ENCODE results near the gene PLXNA1. TPM values are rescaled to one million over a fixed set of nuclear protein-coding genes. Genes with fewer than 3 reads are reported as not detected.

Gene PLXNA1
- total and polyA plus RNA-seq, 9 of the 15 experiments (the other 6 are each of a cell fraction or from before 2014, with no cell fraction given): 0.23 to 59.9 (median 16.8) TPM

DNA sequence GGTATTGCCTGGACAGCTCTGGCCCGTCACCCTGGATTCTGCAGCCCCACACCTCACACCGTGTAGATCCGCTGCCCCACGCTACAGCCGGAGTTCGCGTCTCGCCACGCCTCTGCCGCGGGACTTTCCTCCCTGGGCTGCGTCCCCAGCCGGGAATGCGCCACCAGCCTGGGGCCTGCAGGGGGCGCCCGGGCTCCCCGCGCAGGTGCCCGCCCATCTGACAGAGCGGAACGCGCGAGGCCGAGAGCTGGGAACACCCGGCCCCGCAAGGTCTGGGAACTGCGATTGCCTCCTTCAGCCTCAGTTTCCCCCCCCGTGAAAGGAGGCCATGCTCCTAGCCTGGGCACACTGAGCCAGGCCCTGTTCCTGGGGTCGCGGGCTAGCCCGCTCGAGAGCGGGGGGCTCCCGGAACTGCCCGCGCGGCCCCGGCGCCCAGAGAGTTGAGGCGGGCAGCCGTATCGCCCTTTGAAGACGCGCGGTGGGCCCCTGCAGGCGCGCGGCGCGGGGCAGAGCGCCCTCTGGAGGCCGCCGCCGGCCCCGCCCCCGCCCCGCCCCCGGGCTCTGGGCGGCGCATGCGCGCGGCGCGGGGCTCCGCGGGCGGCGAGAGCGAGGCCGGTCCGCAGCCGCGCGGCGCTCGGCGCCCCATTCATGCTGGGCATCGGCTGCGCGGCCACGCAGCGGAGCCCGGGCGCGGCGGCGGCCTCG lies at the start of gene PLXNA1 (continued):
- TF ChIP-seq, protein P1, sequence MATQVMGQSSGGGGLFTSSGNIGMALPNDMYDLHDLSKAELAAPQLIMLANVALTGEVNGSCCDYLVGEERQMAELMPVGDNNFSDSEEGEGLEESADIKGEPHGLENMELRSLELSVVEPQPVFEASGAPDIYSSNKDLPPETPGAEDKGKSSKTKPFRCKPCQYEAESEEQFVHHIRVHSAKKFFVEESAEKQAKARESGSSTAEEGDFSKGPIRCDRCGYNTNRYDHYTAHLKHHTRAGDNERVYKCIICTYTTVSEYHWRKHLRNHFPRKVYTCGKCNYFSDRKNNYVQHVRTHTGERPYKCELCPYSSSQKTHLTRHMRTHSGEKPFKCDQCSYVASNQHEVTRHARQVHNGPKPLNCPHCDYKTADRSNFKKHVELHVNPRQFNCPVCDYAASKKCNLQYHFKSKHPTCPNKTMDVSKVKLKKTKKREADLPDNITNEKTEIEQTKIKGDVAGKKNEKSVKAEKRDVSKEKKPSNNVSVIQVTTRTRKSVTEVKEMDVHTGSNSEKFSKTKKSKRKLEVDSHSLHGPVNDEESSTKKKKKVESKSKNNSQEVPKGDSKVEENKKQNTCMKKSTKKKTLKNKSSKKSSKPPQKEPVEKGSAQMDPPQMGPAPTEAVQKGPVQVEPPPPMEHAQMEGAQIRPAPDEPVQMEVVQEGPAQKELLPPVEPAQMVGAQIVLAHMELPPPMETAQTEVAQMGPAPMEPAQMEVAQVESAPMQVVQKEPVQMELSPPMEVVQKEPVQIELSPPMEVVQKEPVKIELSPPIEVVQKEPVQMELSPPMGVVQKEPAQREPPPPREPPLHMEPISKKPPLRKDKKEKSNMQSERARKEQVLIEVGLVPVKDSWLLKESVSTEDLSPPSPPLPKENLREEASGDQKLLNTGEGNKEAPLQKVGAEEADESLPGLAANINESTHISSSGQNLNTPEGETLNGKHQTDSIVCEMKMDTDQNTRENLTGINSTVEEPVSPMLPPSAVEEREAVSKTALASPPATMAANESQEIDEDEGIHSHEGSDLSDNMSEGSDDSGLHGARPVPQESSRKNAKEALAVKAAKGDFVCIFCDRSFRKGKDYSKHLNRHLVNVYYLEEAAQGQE (IDR thresholded peaks at IDR 0.05; ENCODE audit: borderline replicate concordance): 0 out of 2 replicates have a peak, but pooled peaks have one; percentile 44
- TF ChIP-seq, protein P1 (CRISPR knock-in tag; IDR thresholded peaks at IDR 0.05; ENCODE audit: low read depth): no peak
- peak; percentile 32; the same call in 1 of the 2 replicates for TF ChIP-seq LCOR (CRISPR knock-in tag; IDR thresholded peaks at IDR 0.05)
- TF ChIP-seq, protein P2, sequence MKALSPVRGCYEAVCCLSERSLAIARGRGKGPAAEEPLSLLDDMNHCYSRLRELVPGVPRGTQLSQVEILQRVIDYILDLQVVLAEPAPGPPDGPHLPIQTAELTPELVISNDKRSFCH (CRISPR knock-in tag; IDR thresholded peaks at IDR 0.05): no peak
- TF ChIP-seq, protein P2 (tag; IDR thresholded peaks at IDR 0.05): peak; percentile 69; the same call in 1 of the 2 replicates
- TF ChIP-seq, protein P3, sequence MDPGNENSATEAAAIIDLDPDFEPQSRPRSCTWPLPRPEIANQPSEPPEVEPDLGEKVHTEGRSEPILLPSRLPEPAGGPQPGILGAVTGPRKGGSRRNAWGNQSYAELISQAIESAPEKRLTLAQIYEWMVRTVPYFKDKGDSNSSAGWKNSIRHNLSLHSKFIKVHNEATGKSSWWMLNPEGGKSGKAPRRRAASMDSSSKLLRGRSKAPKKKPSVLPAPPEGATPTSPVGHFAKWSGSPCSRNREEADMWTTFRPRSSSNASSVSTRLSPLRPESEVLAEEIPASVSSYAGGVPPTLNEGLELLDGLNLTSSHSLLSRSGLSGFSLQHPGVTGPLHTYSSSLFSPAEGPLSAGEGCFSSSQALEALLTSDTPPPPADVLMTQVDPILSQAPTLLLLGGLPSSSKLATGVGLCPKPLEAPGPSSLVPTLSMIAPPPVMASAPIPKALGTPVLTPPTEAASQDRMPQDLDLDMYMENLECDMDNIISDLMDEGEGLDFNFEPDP (CRISPR knock-in tag; IDR thresholded peaks at IDR 0.05): no peak
- peak; percentile 75 for TF ChIP-seq ETV5 (CRISPR knock-in tag; IDR thresholded peaks at IDR 0.05; ENCODE audit: low read depth)
- TF ChIP-seq MYNN (IDR thresholded peaks at IDR 0.05): peak; percentile 41; the same call in 1 of the 2 replicates
- no peak for TF ChIP-seq MYNN (CRISPR knock-in tag; IDR thresholded peaks at IDR 0.05)
- TF ChIP-seq ADNP (tag; IDR thresholded peaks at IDR 0.05): peak; percentile 95
- peak; percentile 85 for TF ChIP-seq CXXC5 (CRISPR knock-in tag; IDR thresholded peaks at IDR 0.05)
- TF ChIP-seq PHF20 (IDR thresholded peaks at IDR 0.05; ENCODE audit: partially characterized antibody): peak; percentile 36
- TF ChIP-seq, protein P4, sequence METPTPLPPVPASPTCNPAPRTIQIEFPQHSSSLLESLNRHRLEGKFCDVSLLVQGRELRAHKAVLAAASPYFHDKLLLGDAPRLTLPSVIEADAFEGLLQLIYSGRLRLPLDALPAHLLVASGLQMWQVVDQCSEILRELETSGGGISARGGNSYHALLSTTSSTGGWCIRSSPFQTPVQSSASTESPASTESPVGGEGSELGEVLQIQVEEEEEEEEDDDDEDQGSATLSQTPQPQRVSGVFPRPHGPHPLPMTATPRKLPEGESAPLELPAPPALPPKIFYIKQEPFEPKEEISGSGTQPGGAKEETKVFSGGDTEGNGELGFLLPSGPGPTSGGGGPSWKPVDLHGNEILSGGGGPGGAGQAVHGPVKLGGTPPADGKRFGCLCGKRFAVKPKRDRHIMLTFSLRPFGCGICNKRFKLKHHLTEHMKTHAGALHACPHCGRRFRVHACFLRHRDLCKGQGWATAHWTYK (CRISPR knock-in tag; IDR thresholded peaks at IDR 0.05): 0 out of 2 replicates have a peak, but pooled peaks have one; percentile 35
- TF ChIP-seq, protein P5, sequence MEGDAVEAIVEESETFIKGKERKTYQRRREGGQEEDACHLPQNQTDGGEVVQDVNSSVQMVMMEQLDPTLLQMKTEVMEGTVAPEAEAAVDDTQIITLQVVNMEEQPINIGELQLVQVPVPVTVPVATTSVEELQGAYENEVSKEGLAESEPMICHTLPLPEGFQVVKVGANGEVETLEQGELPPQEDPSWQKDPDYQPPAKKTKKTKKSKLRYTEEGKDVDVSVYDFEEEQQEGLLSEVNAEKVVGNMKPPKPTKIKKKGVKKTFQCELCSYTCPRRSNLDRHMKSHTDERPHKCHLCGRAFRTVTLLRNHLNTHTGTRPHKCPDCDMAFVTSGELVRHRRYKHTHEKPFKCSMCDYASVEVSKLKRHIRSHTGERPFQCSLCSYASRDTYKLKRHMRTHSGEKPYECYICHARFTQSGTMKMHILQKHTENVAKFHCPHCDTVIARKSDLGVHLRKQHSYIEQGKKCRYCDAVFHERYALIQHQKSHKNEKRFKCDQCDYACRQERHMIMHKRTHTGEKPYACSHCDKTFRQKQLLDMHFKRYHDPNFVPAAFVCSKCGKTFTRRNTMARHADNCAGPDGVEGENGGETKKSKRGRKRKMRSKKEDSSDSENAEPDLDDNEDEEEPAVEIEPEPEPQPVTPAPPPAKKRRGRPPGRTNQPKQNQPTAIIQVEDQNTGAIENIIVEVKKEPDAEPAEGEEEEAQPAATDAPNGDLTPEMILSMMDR (IDR thresholded peaks at IDR 0.05 in 2 of 3, conservative IDR thresholded peaks at IDR 0.05 in 1 of 3; ENCODE audit: insufficient read depth in 2 of 3, low read depth in 1 of 3, low read length in 3 of 3): peak; percentile 72 to 84 (median 81)

Measured in K562 (cell line).